Activated T-cell treated with anti-CD3 and anti-CD28 coated beads, Interleukin-2, amount 50 U/mL, for 72 hours (primary cell): ENCODE results near the gene PPP1R37. TPM values are rescaled to one million over a fixed set of nuclear protein-coding genes. Genes with fewer than 3 reads are reported as not detected.

ENCODE experiments used
- ATAC-seq, 2 donors: fragments of 150-1000 bp; cut with Tn5 transposase; replicated peaks in 1 of 2; 2 replicates each; pipeline ENCODE4 v1.10.0; 2021; ENCODE audit warnings: moderate library complexity in 2 of 2, mild to moderate bottlenecking in 1 of 2
- DNase-seq, 2 donors: peaks; one replicate each; pipeline ENCODE4 v3.0.0; 2021 to 2022; ENCODE audit warnings: mixed read lengths in 1 of 2
- H3K27ac Mint-ChIP-seq: one replicate; pipeline ENCODE4 v1.8.0; 2022; ENCODE audit warnings: mild to moderate bottlenecking, moderate library complexity, mixed read lengths
- H3K27me3 Mint-ChIP-seq: one replicate; pipeline ENCODE4 v1.8.0; 2022; ENCODE audit warnings: low read depth, mixed read lengths
- H3K36me3 Mint-ChIP-seq, 2 donors: one replicate each; pipeline ENCODE4 v1.8.0; 2022; ENCODE audit warnings: mixed read lengths in 2 of 2, mild to moderate bottlenecking in 1 of 2; ENCODE audit not compliant: insufficient read depth in 2 of 2
- H3K4me1 Mint-ChIP-seq: one replicate; pipeline ENCODE4 v1.8.0; 2022; ENCODE audit warnings: low read depth, mixed read lengths
- H3K4me3 Mint-ChIP-seq, 2 donors: one replicate each; pipeline ENCODE4 v1.8.0; 2022; ENCODE audit warnings: mild to moderate bottlenecking in 2 of 2, mixed read lengths in 2 of 2, moderate library complexity in 2 of 2
- H3K9me3 Mint-ChIP-seq, 2 donors: one replicate each; pipeline ENCODE4 v1.8.0; 2022; ENCODE audit warnings: mixed read lengths in 2 of 2
- total RNA-seq, 2 donors: library from RNA; stranded (reverse); gene quantifications; one replicate each; pipeline ENCODE4 v1.2.3, GENCODE V29; 2022

PPP1R37 gene
- total RNA-seq, 2 donors from 2014 or later, result 11.8 to 17.3 TPM

DNA sequence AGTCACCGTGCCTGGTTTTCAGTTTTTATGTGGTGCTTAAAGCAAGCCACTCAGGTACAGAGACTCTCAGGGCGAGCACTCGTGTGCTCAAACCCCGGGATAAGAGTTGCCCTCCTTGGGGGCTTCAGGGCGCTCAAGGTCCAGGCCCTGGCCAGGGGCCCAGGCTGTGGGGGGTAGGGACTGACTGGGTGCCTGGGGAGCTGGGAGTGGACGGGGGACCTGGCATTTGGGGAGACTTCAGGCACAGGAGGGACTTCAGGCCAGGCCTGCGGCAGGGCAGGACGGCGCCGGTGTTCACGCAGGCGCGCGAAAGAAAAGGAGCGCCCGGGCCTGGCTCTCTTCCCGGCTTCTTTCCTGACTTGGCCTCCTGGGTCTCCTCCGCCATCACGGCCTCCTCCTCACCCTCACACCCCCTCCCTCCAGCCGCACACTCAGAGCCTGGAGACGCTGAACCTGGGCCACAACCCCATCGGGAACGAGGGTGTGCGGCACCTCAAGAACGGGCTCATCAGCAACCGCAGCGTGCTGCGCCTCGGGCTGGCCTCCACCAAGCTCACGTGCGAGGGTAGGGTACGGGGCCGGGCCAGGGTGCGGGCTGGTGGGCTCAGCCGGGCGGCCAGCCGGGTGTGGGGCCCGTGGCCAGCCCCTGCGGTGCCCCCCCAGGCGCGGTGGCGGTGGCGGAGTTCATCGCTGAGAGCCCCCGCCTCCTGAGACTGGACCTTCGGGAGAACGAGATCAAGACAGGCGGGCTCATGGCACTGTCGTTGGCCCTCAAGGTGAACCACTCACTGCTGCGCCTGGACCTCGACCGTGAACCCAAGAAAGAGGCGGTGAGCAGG lies 51.7 kb downstream of the PPP1R37 start:
- ATAC-seq (no peak), DNase-seq (no peak)
- H3K9me3 Mint-ChIP-seq, result no peaks in the 10 kb centered on the region
- H3K27ac Mint-ChIP-seq, result no peak overlapping the region
- H3K4me3 Mint-ChIP-seq, result no peak overlapping the region
- no peaks in the 10 kb centered on the region for H3K36me3 Mint-ChIP-seq
- peaks cover 8% of the 10 kb centered on the region for H3K4me1 Mint-ChIP-seq
- no peaks in the 10 kb centered on the region for H3K27me3 Mint-ChIP-seq

DNA sequence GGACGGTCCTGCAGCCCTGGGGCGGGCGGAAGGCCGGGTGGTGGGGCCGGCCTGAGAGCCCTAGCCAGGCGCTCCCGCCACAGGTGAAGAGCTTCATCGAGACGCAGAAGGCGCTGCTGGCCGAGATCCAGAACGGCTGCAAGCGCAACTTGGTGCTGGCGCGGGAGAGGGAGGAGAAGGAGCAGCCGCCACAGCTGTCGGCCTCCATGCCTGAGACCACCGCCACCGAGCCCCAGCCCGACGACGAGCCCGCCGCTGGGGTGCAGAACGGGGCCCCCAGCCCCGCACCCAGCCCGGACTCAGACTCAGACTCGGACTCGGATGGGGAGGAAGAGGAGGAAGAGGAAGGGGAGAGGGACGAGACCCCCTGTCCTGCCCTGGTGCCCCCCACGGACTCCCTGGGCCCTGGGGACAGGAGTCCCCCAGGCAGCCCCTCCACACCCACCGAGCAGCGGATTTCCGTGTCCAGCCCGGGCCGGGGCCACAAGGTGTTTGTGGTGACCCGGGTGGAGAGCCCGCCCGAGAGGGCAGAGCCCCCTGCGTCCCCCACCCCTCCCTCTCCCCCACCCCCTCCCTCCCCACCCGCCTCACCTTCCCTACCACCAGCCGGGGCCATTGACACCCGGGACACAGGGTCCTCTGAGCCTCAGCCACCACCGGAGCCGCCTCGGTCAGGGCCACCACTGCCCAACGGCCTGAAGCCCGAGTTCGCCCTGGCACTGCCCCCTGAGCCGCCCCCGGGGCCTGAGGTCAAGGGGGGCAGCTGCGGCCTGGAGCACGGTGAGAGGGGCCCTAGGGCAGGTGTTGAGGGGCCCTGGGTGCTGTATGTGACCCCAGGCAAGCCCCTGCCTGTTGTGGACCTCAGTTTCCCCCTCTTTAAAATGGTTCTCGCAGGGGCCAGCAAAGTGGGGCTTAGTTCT lies 52.6 kb downstream of the PPP1R37 start:
- H3K4me1 Mint-ChIP-seq, result peaks cover 8% of the 10 kb centered on the region
- H3K27ac Mint-ChIP-seq, result no peak overlapping the region
- H3K27me3 Mint-ChIP-seq, result no peaks in the 10 kb centered on the region
- H3K9me3 Mint-ChIP-seq, result no peaks in the 10 kb centered on the region
- H3K4me3 Mint-ChIP-seq, result no peak overlapping the region
- ATAC-seq (no peak), DNase-seq (no peak)
- H3K36me3 Mint-ChIP-seq, result no peaks in the 10 kb centered on the region

GRCh38 chr19:45146251-45146650 lies 53.3 kb downstream of the PPP1R37 start:
- H3K36me3 Mint-ChIP-seq, result no peaks in the 10 kb centered on the region
- no peak overlapping the region for H3K4me3 Mint-ChIP-seq
- no peaks in the 10 kb centered on the region for H3K27me3 Mint-ChIP-seq
- peaks cover 8% of the 10 kb centered on the region for H3K4me1 Mint-ChIP-seq
- no peaks in the 10 kb centered on the region for H3K9me3 Mint-ChIP-seq
- H3K27ac Mint-ChIP-seq, result no peak overlapping the region
- DNase-seq, result no peak
- no peak for ATAC-seq

DNA sequence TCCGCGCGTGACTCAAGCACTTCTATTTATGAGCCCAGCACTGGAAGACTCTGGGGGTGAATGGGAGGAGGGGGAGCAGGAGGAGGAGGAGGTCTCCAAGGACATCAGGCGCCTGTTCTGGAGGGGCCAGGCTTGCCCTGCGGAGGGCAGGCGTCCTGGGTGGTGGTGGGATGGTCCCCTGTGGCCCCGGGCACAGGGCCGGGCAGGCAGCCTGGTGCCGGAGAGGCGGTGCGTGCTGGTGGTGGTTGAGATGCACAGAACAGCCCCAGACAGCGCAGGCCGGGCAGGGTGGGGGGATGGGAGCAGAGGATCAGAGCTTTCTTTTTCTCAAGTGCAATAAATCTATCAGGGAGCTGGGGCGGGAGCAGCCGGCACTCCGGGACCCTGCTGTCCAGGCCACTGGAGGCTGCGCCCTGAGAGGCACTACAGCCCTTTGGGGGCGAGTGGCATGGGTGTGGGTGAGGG lies 53.8 kb downstream of the PPP1R37 start:
- Mint-ChIP-seq H3K27me3 (no peaks in the 10 kb centered on the region), H3K4me1 (peaks cover 13% of the 10 kb centered on the region), H3K4me3 (no peak overlapping the region)

GRCh38 chr19:45147835-45148676 lies 55.1 kb downstream of the PPP1R37 start:
- peaks cover 12% of the 10 kb centered on the region for H3K4me1 Mint-ChIP-seq
- no peaks in the 10 kb centered on the region for H3K9me3 Mint-ChIP-seq
- no peak for ATAC-seq
- H3K27me3 Mint-ChIP-seq, result peaks cover 5% of the 10 kb centered on the region
- H3K4me3 Mint-ChIP-seq, result no peak overlapping the region
- H3K27ac Mint-ChIP-seq, result no peak overlapping the region
- H3K36me3 Mint-ChIP-seq, result peaks cover 3 to 4% of the 10 kb centered on the region in 2 donors
- no peak for DNase-seq

More for the DNA sequence above, 53.8 kb downstream of the PPP1R37 start:
- Mint-ChIP-seq H3K27ac (no peak overlapping the region), H3K36me3 (no peaks in the 10 kb centered on the region), H3K9me3 (no peaks in the 10 kb centered on the region)
- ATAC-seq (no peak), DNase-seq (no peak)

GRCh38 chr19:45149129-45149528 lies 56.1 kb downstream of the PPP1R37 start:
- no peaks in the 10 kb centered on the region for H3K9me3 Mint-ChIP-seq
- peaks cover 16% of the 10 kb centered on the region for H3K4me1 Mint-ChIP-seq
- no peak overlapping the region for H3K4me3 Mint-ChIP-seq
- H3K27me3 Mint-ChIP-seq, result peaks cover 10% of the 10 kb centered on the region
- ATAC-seq, result no peak
- H3K27ac Mint-ChIP-seq, result no peak overlapping the region
- no peak for DNase-seq
- H3K36me3 Mint-ChIP-seq, result peaks cover 3 to 6% of the 10 kb centered on the region in 2 donors

GRCh38 chr19:45150180-45150579 lies 57.2 kb downstream of the PPP1R37 start:
- no peak for DNase-seq
- ATAC-seq, result no peak
- H3K36me3 Mint-ChIP-seq, result peaks cover 3 to 6% of the 10 kb centered on the region in 2 donors
- H3K27ac Mint-ChIP-seq, result no peak overlapping the region
- peaks cover 22% of the 10 kb centered on the region for H3K4me1 Mint-ChIP-seq
- no peaks in the 10 kb centered on the region for H3K9me3 Mint-ChIP-seq
- peaks cover 14% of the 10 kb centered on the region for H3K27me3 Mint-ChIP-seq
- no peak overlapping the region for H3K4me3 Mint-ChIP-seq

DNA sequence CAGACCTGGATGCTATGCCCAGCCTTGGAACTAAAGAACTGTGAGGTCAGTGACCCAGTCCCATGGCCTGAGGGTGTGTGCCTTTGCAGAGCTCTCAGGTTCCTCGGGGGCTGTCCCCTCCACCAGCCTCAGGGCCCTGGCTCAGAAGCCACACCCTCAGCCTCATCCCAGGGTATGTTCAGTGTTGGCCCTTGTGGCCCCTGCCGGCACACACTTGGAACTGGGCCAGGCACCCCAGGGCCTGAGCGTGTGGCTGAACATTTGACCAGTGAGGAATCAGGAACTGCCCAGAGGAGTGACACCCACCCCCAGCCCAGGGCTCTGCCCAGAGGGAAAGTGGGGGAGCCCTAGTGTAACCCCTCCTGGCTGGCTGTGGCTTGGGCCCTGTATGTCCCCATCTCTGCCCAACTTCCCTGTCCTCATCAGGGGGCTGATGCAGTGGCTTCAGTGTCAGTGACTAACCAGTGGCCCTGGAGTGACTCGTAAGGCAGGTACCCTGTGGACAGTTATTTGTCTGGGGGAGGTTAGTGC lies 57.8 kb downstream of the PPP1R37 start:
- Mint-ChIP-seq H3K4me1 (peaks cover 22% of the 10 kb centered on the region), H3K36me3 (peaks cover 3 to 6% of the 10 kb centered on the region in 2 donors), H3K27me3 (peaks cover 14% of the 10 kb centered on the region), H3K9me3 (no peaks in the 10 kb centered on the region), H3K27ac (no peak overlapping the region), H3K4me3 (peak overlapping the region in 1 of 2 donors; percentile 62)
- ATAC-seq (no peak), DNase-seq (no peak)

DNA sequence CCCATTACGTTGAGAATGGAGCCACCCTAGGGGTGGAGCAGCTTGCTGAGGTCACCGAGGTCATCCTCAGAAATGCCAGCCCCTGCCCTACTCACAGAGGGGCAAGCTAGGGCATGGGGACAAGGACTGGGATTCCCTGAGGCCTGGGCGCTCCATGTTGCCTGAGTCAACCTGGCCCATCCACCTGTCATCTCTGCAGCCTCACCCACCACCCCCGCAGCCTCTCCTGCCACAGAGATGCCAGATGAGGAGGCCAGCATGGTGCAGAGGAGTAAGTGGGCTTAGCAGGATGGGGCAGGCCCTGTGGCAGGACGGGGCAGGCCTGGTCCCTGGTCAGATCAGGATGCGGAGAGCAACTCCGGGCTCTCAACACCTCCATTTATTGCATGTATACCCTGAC lies 58.3 kb downstream of the PPP1R37 start:
- H3K27me3 Mint-ChIP-seq, result peaks cover 14% of the 10 kb centered on the region
- DNase-seq (no peak), ATAC-seq (no peak)
- no peak overlapping the region for H3K27ac Mint-ChIP-seq
- H3K4me3 Mint-ChIP-seq, result peak overlapping the region; percentile 47 to 62
- H3K9me3 Mint-ChIP-seq, result no peaks in the 10 kb centered on the region
- H3K4me1 Mint-ChIP-seq, result peaks cover 22% of the 10 kb centered on the region
- peaks cover 3 to 6% of the 10 kb centered on the region in 2 donors for H3K36me3 Mint-ChIP-seq

- Mint-ChIP-seq H3K27ac (no peak overlapping the region), H3K9me3 (no peaks in the 10 kb centered on the region), H3K4me3 (peak overlapping the region; percentile 82 to 85), H3K36me3 (peaks cover 3 to 6% of the 10 kb centered on the region in 2 donors), H3K27me3 (peaks cover 14% of the 10 kb centered on the region), H3K4me1 (peaks cover 22% of the 10 kb centered on the region)
- ATAC-seq, result no peak
- DNase-seq, result no peak
These were observed 59.0 kb downstream of the PPP1R37 start for GRCh38 chr19:45151821-45152503.

GRCh38 chr19:45152504-45153338 lies 59.7 kb downstream of the PPP1R37 start:
- Mint-ChIP-seq H3K4me1 (peaks cover 22% of the 10 kb centered on the region), H3K36me3 (peaks cover 3 to 6% of the 10 kb centered on the region in 2 donors), H3K27me3 (peaks cover 14% of the 10 kb centered on the region), H3K27ac (no peak overlapping the region), H3K9me3 (no peaks in the 10 kb centered on the region), H3K4me3 (peak overlapping the region; percentile 82 to 85)
- ATAC-seq (peak; percentile 53 to 65), DNase-seq (peak; percentile 51 to 53)
